ENCODE data around the gene BANF1.

The BANF1 gene

DNA sequence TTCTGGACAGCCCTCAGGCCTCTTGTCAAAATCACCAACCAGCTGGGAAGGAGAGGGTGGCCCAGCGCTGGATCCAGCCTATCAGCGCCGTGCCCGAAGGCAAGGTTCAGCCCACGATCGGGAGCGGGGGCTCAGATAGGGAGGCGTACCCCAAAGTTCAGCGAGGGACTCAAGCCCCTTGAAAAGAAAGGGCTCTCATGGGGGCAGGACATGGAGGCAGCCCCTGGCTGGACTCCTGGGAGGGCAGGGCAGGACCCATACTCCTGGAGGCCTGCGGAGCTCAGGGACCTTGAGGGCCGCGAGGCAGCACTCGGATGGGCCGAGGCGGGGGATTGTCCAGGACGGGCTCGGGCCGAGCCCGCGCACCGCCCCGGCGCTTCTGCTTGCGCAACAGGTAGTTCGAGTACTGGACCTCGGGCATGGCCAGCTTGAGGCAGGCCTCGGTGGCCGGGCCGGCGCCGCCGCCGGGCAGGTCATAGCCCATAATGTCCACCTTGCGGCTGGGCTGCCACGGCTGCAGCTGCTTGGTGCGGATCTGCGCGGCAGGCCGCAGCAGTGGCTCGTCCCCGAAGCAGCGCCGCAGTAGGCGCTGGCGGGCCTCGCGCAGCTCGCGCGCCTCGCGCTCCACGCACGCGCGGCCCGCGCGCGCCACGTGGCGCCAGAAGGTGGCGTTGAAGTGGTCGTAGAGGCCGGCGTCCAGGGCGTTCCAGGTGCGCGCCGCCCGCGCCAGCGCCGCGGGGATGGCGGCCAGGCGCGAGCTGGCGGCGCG, 40.1 kb downstream of the BANF1 start:
- no peak for DNase-seq

DNA sequence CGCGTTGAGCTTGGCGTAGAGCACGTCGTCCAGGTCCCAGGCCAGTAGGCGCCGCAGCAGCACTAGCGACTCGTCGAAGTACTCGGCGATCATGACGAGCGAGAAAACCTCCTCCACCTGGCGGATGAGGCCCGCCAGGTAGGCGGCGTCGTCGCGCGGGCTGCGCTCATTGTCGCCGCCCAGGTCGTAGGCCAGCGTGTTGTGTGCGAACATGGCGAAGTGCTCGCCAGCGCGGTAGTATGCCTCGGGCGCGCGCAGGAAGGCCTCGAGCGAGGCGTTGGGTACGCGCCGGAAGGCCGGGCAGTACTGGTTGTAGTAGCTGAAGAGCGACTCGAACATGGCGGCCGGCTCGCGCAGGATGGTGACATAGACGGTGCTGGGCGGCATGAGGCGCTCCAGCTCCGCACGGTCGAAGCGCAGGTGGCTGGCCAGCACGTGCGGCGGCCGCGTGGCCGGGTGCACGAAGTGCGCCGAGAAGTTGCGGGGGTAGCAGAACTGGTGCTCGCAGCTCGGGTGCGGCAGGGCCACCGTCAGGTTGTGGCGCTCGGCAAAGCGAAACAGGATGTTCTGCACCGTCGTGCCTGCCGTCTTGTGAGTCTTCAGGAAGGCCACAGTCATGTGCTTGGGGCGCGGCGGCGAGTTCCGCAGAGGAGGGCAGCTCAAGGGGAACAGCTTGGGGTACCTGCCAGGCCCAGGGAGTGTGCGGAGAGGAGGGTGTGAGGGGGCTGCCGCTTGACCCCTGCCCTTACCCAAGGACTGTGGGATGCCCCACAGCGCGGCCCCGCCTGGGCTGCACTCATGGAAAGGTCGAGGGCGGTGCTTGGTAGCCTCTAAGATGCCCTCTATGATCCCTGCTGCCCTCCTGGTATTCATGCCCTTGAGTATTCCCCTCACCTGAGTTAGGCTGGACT, 40.9 kb downstream of the BANF1 start:
- DNase-seq = no peak

DNA sequence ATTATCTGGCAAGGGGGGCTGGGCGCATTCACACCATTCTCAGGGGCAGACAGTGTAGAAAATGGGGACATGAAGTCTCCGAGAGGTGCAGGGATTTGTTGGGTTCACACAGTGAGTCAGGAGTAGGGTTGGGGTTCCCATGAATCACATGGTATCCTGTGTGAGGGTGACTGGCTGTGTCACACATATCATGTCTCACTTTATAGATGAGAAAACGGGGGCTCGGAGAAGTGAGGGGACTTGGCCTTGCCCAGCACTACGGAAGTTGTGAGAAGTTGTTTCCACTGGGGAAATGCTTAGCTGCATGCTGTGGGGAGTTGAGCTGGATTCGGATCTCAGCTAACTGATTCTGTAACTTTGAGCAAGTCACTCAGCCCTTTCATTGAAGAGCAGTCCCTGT, 42.5 kb downstream of the BANF1 start:
- no peak for DNase-seq

DNA sequence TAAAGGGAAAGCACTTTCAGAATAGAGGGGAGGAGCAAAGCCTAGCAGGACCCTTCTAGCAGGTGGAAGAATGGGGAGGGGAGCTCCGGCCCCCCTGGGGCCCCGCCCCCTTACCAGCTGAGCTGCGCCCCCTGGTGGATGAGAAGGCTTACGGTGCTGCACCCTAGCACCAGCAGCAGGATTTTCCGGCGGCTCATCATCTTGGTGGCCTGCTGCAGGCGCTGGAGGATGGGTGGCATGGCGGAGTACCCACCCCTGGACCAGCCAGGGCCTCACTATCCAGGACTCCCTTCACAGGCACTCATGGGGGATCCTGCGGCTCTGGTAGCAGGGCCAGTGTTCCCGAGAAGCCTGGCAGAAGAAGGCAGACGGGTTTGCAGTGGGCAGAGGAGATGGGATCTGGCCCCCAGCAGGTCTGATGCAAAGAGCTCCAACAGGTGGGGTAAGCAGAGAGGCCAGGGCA, 42.9 kb downstream of the BANF1 start:
- peak; percentile 67 for DNase-seq

DNA sequence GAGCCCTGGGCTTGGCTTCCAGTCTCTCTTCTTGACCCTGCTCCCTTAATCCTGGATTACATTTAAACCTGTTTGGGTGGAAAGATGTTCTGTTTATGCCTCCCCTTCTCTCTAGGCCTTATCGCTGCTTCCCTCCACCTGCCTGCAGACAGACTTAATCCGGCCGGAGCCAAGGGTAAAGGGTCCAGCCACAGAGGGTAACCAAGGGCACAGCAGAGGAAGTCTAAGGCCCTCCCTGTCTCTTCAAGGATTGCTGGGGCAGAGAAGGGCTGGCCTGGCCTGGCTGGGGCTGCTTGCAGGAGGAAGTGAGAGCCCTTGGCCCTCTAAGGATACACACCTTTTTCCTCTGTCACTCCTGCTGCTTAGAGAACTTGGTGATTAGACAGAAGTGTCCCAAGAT, 44.6 kb downstream of the BANF1 start:
- no peak for DNase-seq

GRCh38 chr11:66047541-66048365, 45.5 kb downstream of the BANF1 start:
- peak; percentile 28 for DNase-seq

DNA sequence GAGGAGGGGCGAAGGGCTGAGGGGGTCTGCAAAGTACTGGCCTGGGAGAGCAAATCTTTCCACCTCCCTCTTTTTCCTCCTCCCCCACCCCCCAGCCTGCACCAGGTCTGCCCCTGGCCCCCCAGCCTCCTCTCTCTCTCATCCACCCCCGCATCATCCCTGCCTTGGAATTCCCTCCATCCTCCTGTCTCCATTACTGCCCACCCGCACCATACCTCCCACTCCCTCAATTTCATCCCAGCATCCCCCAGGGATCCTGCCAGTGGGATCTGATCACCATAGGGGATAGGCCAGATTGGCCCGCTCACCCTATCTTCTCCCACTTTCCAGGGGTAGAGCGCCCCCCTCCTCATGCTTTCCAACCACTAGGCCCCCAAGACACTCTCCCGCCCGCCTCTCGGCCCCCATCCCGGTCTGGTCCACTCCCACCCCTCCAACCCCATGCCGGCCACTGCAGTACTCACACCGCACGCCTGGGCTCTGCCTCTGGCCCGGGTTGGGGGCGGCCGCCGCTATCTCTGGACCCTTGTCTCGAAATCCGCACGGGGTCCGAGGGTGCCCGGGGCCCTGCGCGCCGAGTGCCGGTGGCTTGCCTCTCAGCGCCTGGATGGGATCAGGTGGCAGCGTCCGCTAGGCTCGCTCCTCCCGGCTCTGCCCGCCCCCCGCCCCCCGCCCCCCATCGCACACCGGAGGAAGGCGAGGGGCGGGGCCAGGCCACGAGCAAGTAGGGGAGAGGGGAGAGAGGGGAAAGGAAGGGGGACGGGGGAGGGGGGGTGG, 46.4 kb downstream of the BANF1 start, which contains the start of gene GAL3ST3:
TSS of gene GAL3ST3 (minus strand) at position 615 of the 777 bp plus-strand sequence. CDS start 3,746 bp downstream, outside the sequence.
- DNase-seq = no peak

- DNase-seq = no peak
These were observed 48.4 kb downstream of the BANF1 start for GRCh38 chr11:66050581-66051231.

DNA sequence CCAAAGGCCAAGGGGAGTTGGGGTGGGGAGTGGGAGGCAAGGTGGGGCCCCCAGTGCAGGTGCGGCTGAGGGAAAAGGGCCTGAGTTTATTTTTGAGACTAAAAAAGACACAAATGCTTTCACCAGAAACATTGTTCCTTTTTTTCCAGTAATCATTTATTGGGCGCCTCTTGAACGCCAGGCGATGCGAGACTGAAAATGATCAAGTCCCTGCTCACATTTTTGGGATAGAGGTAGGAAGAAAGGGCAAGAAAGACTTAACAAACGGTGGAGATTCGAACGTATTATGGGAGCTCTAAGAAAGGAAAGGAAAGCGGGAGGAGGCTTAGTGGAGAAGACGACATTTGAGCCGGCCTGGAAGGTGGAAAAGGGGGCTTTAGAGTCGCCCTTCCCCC, 49.1 kb downstream of the BANF1 start:
- DNase-seq = no peak

- DNase-seq = peak; percentile 98
These were observed 49.7 kb downstream of the BANF1 start, which contains the start of gene SF3B2 for GRCh38 chr11:66051766-66052663. SF3B2 (plus strand) TSS chr11:66052364; CDS start chr11:66052385, 21 bp downstream.

- DNase-seq = no peak
These were observed 50.3 kb downstream of the BANF1 start for GRCh38 chr11:66052664-66052982.
